GM19463 (cell line): ENCODE data around the gene F9.
"Not testable (repeated sequence)": the region's sequence is repeated elsewhere in the genome, so short reads cannot be mapped to it uniquely, and the experiment has no call there.

Source experiments
- ATAC-seq: cut with Tn5 transposase; IDR thresholded peaks from one replicate; pipeline ENCODE4 v1.9.1; 2021; ENCODE audit warnings: mild to moderate bottlenecking, moderate library complexity; ENCODE audit not compliant: unreplicated experiment

Gene F9

GRCh38 chrX:139530550-139530949 lies at the start of gene F9:
Gene F9, plus strand, starts transcription at chrX:139530739. Its CDS starts 26 bp downstream, at chrX:139530765.
- no peak for ATAC-seq

- ATAC-seq, result no peak
Measured at GRCh38 chrX:139483699-139484098, 46.8 kb upstream of the F9 start.

GRCh38 chrX:139484591-139484990 lies 45.9 kb upstream of the F9 start:
- ATAC-seq, result no peak

- no peak for ATAC-seq
Measured at GRCh38 chrX:139495324-139495723, 35.2 kb upstream of the F9 start.

GRCh38 chrX:139506333-139506732 lies 24.2 kb upstream of the F9 start:
- ATAC-seq, result no peak

GRCh38 chrX:139508099-139508498 lies 22.4 kb upstream of the F9 start:
- no peak for ATAC-seq

GRCh38 chrX:139518475-139518874 lies 12.1 kb upstream of the F9 start:
- ATAC-seq, result no peak

GRCh38 chrX:139528829-139529228 lies 1.7 kb upstream of the F9 start:
- not testable (repeated sequence) for ATAC-seq

- no peak for ATAC-seq
Measured at GRCh38 chrX:139532834-139533233, 2.3 kb downstream of the F9 start.

GRCh38 chrX:139533444-139533843 lies 2.9 kb downstream of the F9 start:
- no peak for ATAC-seq

- ATAC-seq, result peak; percentile 74
Measured at GRCh38 chrX:139538907-139539790, 8.6 kb downstream of the F9 start.

- no peak for ATAC-seq
Measured at GRCh38 chrX:139542652-139543051, 12.1 kb downstream of the F9 start.

GRCh38 chrX:139543920-139544319 lies 13.4 kb downstream of the F9 start:
- no peak for ATAC-seq

- no peak for ATAC-seq
Measured at GRCh38 chrX:139544591-139544990, 14.1 kb downstream of the F9 start.

- peak; percentile 13 for ATAC-seq
Measured at GRCh38 chrX:139554376-139554775, 23.8 kb downstream of the F9 start.

- ATAC-seq, result no peak
Measured at GRCh38 chrX:139554991-139555675, 24.6 kb downstream of the F9 start.

GRCh38 chrX:139559383-139560042 lies 29.0 kb downstream of the F9 start:
- peak; percentile 76 for ATAC-seq

- ATAC-seq, result no peak
Measured at GRCh38 chrX:139560221-139560620, 29.7 kb downstream of the F9 start.

GRCh38 chrX:139563251-139563650 lies 32.7 kb downstream of the F9 start:
- no peak for ATAC-seq

- no peak for ATAC-seq
Measured at GRCh38 chrX:139566981-139567380, 36.4 kb downstream of the F9 start.

- ATAC-seq, result no peak
Measured at GRCh38 chrX:139581068-139581467, 50.5 kb downstream of the F9 start.

- no peak for ATAC-seq
Measured at GRCh38 chrX:139585613-139586012, 55.1 kb downstream of the F9 start.
